HG03064 (cell line): ENCODE data around the gene STK39.

Source experiments
- ATAC-seq: cut with Tn5 transposase; IDR thresholded peaks from one replicate; pipeline ENCODE4 v1.9.1; 2021; ENCODE audit warnings: low read depth; ENCODE audit not compliant: unreplicated experiment

The STK39 gene

DNA sequence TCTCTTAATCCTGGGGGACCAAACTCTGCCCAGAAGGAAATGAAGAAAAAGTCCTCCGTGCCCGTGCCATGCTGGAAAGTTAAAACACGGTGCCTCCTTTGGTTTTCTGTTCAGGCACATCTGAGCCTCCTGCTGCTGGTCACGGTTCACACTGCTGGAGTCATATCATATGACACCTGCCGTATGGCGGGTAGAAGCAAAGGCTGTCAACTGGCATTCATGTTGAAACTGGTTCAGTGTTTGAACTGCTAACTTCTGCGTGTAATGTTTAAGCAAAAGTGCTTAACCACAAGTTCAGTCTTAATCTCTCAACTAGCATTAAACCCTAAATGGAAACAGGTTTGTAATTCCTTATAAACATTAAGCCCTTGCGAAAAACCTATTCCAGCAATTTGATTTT lies 3.1 kb downstream of the STK39 start:
- ATAC-seq, result no peak

DNA sequence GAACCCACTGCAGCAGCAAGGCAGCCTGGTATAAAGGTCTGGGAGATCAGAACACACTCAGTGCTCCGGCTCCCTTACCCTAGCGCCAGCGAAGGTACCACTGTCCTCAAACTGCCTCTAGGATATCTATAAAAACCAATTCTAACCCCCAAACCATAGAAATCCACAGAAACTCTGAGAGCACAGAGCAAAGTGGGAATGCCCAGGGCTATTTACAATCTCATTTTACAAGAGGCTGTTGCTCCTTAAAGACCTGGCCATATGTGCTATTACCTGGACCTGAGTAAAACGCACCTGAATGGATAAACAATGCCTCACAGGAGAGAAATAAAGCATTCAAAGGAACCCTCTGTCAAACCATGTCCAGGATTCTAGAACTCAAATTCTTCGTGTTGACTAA lies 4.3 kb downstream of the STK39 start:
- ATAC-seq, result no peak

DNA sequence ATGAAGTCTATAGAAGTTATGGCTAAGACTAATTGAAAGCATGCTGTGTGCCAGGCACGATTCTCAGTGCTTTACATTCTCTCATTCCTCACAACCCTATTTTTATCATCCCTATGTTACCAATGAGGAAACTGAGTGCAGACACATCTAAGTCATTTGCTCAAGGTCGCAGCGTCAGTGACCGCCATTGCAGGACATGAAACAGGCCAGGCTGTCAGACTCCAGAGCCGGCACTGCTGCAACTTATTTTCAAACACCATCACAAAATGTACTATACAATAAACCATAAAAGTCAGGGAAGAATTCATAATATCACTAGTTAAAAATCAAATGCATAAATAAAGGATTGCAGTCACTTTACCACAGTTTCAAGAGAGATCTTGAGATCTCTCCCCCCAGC lies 5.6 kb downstream of the STK39 start:
- ATAC-seq, result no peak

DNA sequence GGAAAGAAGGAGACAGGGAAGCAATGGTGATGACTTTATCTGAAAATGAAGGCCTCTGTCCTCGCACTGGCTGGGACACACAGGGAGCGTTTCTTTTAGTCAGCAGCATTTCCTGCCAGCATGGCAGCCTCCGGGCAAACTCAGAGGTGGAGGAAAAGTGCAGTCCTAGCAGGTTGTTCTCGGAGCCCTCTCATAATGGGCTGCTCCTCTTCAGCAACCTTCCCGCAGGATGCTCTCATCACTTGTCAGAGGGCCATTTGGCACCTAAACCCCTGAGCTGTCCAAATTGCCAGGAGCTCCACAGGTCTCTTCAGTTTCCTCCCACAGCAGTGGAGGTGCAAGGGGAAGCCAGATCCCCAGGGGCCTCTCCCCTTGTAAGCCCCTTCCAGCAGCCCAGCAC lies 6.2 kb downstream of the STK39 start:
- ATAC-seq, result no peak

DNA sequence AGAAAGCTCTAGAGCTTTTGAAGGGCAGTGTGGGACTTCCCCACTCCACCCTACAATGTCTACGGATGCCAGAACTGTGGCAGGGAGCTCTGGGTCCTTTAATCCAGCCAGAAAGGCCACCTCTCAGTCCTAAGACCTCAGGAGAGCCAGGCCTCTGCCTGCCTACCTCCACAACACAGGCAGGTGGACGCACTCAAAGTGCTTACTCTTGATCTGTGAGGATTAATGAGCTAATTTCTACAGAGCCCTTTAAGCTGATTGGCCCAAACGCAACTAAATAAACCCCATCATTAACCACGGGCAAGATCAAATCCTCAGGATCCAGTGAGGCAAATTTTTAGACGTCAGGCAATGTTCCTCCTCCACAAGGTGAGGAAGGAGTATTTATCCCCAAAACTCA lies 8.1 kb downstream of the STK39 start:
- ATAC-seq, result no peak

DNA sequence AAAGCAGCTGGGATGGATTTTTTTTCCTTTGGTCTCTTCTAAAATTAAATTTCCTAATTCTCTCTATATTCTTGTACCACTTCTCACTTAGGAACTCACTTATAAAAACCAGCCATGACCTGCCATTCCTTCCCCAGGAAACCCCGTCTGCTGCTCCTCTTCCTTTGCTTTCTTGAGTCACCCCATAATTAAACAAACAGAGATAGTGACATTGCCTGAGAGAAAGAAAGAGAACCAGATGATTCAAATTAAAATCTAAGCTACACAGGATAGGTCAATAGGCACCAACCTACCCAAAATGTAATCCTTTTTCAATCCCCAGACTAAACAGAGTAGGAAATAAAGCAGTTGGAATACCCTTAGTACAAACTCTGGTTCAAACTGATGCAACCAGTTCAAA lies 9.7 kb downstream of the STK39 start:
- ATAC-seq, result no peak

DNA sequence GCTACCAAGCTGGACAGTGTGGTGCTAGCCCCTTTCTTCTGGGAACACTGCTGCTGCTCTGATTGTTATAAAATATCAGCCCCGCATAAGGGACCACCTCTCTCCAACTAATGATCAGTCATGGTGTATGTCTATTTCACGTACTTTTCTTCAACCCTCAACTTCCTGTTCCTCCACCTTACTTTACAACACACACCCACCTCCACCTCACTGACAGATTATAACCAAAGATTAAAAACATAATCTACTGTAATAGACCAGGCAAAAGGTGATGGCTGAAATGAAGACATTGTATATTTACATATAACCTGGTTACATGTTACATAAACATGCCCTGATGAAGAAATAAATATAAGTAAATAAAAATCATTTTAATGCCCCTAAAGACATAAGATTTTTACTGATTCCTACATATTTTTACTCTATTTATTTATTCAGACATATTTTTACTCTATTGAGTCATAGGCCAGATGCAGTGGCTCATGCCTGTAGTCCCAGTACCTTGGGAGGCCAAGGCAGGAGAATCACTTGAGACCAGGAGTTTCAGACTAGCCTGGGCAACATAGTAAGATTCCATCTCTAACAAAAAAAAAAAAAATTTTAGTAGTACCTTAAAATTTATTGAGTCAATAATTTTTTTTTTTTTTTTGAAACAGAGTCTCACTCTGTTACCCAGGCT lies 12.8 kb downstream of the STK39 start:
- ATAC-seq, result no peak

DNA sequence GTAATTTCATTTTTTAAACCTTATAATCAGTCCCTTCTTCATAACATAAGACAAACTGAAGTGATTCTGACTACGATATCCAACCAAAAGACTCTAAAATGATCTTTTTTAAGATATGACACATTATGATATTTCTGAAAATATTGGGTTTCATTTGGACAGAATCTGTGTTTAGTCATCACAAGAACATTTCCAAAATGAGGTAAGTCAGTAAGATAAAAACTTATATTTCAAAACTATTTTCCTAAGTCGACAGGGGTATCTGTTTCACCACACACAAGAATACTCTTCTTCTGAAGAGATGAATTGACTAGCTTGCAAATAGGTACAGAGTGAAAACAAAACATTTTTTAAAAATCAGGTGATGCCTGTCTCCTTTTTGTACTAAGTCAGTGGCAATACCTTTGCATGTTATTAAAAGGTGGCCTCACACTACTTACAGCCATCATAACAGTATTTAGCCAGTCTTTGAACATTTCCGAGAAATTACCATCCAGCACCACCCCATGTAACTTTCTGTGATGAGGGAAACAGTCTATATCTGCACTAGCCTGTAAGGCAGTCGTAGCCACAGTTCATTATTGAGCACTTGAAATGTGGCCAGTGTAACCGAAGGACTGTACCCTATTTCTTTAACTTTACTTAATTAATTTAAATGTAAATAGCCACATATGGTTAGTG lies 13.5 kb downstream of the STK39 start:
- no peak for ATAC-seq

DNA sequence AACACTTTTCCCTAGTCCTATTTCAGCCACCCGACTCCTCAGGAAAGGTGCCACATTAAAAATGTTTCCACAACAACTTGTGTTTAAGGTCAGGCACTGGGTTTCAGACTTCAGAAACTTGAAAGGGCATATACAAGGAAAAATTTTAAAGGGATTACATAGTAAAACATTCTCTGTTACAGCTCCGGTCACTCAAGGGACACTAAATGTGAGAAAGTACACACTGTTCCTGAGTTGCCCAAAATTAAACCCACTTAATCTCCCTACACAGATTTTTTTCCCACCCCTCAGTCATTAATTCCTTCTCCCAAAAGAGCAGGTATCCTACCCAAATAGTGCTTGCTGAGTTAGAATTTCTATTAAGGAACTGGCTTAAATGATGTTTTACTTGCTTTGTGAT lies 14.2 kb downstream of the STK39 start:
- ATAC-seq, result no peak

DNA sequence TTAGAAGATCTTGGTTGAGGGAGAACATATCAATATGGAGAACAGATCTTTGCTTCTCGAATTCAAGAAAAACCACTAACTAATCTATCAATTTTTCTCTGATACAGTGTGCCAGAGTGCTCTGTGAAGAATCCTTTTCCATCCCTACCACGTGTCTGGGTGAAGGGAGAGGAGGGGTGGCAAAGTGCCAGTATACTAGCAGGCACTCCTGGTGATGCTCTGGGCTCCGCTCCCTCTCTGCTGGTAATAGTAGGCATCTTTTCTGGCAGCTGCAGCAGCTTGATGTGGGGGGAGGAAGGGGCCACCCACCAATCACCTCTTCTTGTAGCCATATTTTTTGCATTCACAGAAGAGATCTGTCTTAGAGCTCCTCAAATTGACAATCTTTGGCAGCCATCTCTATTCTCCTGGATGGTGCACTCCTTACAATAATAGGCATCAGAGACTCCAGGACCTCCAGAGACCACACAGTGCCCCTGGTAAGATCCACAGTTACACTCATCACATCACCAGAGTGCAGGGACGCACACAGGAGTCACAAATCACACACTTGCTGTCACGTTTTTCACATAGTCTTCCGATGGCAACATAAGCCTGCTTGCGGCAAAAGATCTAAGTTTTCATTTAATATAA lies 15.7 kb downstream of the STK39 start:
- no peak for ATAC-seq

DNA sequence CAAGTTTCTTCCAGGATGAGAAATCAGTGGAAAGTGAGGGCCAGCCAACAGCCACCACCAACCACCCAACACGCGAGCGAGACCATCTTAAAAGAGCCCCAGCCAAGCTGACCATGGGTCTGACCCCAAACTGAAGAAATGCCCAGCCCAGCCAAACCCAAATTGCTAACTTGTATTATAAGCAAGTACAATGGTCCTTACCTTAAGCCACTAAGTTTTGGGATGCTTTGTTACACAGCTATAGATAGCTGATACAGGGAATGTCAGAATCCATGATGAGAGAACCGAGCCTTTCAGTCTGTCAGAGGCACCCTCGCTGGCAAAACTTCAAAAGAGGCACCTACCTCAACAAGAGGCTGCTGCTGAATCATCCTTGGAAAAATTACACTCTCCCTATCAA lies 17.0 kb downstream of the STK39 start:
- ATAC-seq, result no peak

DNA sequence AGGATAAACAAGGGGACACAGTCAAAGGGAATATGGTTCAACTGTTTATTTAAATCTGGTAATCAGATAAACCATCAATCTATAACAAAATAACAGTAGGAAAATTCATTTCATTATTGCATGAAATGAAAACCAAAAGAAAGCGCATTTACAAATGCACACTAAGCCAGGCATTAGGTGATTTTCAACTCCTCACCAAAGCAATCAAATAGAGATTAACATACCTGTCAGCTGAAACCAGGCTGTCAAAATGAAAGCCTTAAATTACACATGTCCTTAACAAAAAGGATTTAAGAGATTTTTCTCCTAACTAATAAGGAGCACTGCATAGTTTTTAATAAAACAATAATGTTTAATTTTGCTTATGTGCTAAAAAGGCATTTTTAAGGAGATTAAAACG lies 23.0 kb downstream of the STK39 start:
- no peak for ATAC-seq

DNA sequence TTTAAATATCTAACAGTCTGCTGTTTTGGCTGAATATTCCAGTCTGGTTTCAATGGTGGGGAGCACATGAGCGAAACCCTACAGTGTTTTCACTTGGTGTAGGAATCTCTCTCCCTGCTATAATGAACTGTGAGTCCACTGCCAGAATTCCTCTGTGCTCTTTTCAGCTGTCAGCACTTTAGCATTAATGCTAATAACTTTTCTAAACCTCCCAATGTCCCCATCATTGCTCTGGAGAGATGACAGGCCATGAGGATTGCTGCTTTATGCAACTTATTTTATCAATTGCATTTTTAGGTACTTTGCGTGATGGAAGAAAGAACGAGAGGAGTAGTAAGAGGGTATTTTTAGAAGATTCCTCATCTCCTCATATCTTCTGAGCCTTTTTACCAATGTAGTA lies 25.3 kb downstream of the STK39 start:
- no peak for ATAC-seq

DNA sequence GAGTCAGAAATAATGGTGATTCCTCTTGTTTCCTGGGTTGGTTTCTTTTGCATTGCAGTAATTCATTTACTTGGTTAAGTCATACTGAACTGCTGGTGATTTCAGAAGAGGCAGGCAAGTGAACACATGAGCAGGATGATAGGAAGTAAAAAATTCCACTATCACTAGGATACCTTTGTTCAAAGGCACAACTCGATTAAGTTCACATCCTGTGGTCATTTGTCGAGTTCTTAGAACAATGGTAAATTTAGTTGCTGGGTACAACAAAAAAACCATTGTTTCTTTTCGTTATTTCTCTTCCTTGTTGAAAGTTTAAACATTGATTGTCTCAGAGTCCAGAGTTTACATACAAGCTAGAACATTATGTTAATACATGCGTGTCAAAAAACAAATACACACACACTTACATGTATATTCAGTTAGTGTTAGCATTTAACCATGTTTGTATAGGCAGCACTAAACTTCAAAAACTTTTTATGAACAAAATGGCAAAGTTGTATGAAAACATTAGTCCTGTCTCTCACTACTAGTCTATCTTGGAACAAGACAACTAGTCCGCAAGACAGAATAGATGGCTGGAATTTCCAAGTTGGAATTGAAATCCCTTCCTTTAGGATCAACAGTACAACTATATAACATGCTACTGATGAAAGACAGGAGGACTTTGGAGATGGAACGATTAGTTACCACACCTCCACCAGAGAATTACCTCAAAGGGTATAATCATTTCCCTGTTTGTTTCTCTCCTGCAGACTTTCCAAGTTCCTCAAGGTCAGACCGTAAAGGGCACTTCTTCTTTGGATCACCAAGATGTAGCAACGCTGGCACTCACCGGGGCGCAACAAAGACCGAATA lies 26.2 kb downstream of the STK39 start:
- no peak for ATAC-seq

DNA sequence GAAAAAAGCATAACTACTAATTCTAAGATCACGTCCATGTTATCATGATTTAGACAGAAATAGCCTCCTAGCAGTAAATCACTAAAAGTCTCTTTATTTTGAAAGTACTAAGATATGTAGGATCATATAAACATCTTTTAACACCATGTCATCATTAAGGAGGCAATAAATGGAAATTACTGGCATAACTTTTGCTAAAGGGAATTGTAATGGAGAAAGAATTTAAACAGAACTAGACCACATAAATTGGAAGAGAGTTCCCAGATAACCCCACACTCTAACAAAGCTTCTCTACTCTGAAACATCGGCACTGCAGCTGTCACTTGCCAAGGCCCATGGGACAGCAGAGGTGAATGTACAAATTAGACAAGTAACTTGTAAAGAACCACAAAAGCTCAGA lies 29.5 kb downstream of the STK39 start:
- ATAC-seq, result no peak

DNA sequence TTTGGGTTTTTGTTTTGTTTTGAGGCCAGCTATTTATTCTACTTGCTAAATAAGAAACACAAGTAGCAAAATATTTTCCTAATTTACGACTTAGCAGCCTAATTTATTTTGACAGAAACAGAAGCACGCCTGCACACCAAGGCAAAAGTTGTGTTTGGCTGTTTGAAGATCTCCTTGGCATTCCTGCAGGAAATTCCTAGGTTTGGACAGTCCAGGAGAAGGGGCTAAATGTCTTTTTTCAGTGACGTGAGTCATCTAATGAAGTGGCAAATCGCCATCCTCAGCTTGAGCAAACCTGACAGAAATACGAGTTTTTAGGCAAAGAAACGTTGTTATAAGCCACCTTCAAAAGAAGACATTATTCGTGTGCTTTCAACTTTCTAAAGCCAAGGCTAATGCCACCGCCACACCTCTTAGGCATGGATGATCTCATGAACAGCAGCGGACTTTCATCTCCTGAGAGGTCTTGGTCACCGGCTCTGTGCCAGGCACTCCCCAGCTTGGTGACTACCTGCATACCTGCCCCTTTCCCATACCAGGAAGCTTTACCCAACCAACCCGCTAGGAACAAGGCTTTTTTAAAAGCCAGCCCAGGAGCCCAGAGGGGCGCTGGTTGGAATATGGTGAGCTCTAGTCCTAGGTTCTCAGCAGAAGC lies 30.9 kb downstream of the STK39 start:
- ATAC-seq, result no peak

DNA sequence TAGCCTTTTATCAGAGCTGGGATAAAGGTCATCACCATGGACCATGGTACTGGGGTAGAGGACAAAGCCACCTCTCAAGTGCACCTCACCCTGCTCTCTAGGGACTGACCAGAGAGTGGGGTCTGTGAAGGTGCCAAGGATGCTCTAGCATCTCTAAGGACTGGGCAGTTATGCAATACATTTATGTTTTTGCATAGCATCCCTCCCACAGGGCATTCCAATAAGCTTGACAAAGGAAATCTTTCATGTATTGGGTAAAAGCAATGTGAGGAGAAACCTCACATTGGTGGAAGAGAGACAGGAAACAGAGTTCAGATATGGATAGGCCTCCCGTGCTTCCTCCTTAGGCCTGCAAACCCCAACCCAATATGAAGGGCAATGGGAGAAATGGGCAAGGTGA lies 31.6 kb downstream of the STK39 start:
- ATAC-seq, result no peak

DNA sequence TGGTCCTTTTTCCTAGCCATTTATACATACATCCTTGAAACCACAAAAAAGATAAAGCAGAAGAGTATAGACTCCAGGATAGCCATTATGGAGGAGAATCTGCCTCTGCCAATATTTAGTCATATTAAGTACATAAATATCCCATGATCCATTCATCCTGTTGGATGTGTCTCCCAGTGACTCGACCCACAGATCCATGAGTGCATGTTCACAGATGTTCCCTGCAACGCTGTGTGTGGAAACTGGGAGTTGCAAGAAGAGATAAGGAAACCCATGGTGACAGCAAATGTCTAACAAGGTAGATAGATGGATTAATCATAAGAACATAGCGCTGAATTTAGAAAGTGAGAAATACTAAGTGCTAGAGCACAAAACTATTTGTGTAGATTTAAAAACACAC lies 34.5 kb downstream of the STK39 start:
- no peak for ATAC-seq

DNA sequence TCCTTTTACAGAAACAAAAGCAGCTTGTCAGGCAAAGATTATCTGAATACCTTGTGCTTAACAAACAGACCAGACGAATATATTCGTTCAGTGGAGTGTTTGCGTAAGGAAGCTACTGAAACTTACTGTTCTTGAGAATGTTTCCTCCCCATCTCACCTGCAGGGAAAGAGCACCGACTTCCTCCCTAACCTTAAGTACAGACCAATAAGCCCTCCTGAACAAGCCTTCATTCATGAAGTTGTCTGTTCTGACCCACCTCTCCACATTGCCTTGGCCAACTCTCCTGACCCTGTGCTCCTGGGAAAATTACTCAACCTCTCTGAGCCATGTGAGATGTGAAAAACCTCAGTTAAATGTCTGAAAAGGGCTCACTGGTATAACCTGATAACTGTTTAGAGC lies 35.2 kb downstream of the STK39 start:
- ATAC-seq, result no peak

DNA sequence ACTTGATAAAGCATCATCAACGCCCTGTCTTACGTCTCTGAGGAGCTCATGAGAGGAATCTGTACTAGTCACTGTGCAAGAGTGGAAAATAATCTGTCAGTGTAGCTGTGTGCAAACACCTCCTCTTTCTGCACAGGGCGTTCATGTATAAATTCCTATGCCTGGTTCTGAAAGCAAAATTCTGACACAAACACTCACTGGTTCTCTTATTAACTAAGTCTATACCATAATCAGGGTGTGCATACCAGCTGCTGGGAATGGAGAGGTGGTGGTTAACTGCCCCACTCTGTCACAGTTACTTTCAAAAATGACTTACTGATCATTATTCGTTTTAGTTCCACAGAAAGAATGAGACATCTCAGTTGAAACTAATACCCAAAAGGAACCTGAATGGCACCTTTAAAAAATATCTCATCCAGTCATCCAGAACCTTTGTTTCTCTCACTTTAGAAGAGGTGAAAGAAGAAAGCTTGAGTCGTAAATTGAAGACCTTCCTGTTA lies 35.7 kb downstream of the STK39 start:
- ATAC-seq, result peak; percentile 53
